MM.1S (cell line): ENCODE results near the gene TSPOAP1.

ENCODE experiments used
- EZH2phosphoT487 ChIP-seq: fragments of 300-600 bp; sonication (generic); IDR thresholded peaks from 2 replicates; pipeline ENCODE4 v1.6.1; 2018; ENCODE audit warnings: antibody characterized with exemption, low read length
- TF ChIP-seq, protein P1 (sequence below): fragments of 300-600 bp; sonication (generic); IDR thresholded peaks from 2 replicates; pipeline ENCODE4 v1.5.1; 2016; ENCODE audit warnings: antibody characterized with exemption, low read length, mixed read lengths

DNA sequence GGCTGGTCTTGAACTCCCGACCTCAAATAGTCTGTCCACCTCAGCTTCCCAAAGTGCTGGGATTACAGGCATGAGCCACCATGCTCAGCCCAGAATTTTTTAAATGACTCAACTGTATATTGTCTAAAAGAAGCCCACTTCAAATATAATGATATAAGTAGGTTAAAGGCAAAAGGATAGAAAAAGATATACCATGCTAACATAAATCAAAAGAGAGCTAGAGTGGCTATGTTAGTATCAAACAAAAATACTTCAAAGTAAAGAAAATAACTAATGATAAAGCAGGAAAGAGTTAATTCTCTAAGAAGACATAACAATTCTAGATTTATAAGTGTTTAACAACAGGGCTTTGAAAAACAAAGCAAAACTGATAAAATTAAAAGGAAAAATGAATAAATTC is 34.6 kb downstream of the TSPOAP1 start:
- TF ChIP-seq, protein P1, sequence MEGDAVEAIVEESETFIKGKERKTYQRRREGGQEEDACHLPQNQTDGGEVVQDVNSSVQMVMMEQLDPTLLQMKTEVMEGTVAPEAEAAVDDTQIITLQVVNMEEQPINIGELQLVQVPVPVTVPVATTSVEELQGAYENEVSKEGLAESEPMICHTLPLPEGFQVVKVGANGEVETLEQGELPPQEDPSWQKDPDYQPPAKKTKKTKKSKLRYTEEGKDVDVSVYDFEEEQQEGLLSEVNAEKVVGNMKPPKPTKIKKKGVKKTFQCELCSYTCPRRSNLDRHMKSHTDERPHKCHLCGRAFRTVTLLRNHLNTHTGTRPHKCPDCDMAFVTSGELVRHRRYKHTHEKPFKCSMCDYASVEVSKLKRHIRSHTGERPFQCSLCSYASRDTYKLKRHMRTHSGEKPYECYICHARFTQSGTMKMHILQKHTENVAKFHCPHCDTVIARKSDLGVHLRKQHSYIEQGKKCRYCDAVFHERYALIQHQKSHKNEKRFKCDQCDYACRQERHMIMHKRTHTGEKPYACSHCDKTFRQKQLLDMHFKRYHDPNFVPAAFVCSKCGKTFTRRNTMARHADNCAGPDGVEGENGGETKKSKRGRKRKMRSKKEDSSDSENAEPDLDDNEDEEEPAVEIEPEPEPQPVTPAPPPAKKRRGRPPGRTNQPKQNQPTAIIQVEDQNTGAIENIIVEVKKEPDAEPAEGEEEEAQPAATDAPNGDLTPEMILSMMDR = no peak
- no peak for TF ChIP-seq EZH2phosphoT487
